Stimulated activated CD4-positive, alpha-beta T cell treated with anti-CD3 and anti-CD28 coated beads, Interleukin-12 subunit alpha, Interleukin-12 subunit beta, amount 100 ng/mL, for 24 hours (primary cell): Measurements from ENCODE around the gene UBALD2.
"Not testable (repeated sequence)": the region's sequence is repeated elsewhere in the genome, so short reads cannot be mapped to it uniquely, and the experiment has no call there.

ENCODE experiments used
- DNase-seq, 2 experiments: peaks; one replicate each; pipeline ENCODE4 v3.0.0-alpha.2; 2020; ENCODE audit warnings: low read depth in 2 of 2

UBALD2 gene

GRCh38 chr17:76265624-76266243, 586 bp downstream of the UBALD2 start:
- DNase-seq: no peak

- no peak for DNase-seq
Measured at GRCh38 chr17:76266244-76266938, 1.2 kb downstream of the UBALD2 start.

GRCh38 chr17:76267051-76267576, 2.0 kb downstream of the UBALD2 start:
- no peak for DNase-seq

- not testable (repeated sequence) for DNase-seq
Measured at GRCh38 chr17:76267581-76268001, 2.4 kb downstream of the UBALD2 start.

- DNase-seq: peak; percentile 56 to 71
Measured at GRCh38 chr17:76268015-76268749, 3.0 kb downstream of the UBALD2 start.

- no peak for DNase-seq
Measured at GRCh38 chr17:76268991-76269981, 4.1 kb downstream of the UBALD2 start.

- DNase-seq: no peak
Measured at GRCh38 chr17:76270127-76270592, 5.0 kb downstream of the UBALD2 start.

GRCh38 chr17:76270770-76271668, 5.9 kb downstream of the UBALD2 start:
- no peak for DNase-seq

GRCh38 chr17:76271669-76272540, 6.8 kb downstream of the UBALD2 start:
- peak; percentile 77 to 89 for DNase-seq

- peak; percentile 47 to 74 for DNase-seq
Measured at GRCh38 chr17:76272541-76273444, 7.6 kb downstream of the UBALD2 start.

GRCh38 chr17:76273445-76274111, 8.4 kb downstream of the UBALD2 start:
- DNase-seq: no peak

GRCh38 chr17:76274112-76274956, 9.2 kb downstream of the UBALD2 start:
- no peak for DNase-seq

GRCh38 chr17:76275382-76276068, 10.4 kb downstream of the UBALD2 start:
- no peak for DNase-seq

GRCh38 chr17:76276069-76276431, 10.9 kb downstream of the UBALD2 start:
- no peak for DNase-seq

GRCh38 chr17:76276461-76277299, 11.5 kb downstream of the UBALD2 start:
- no peak for DNase-seq
